Stimulated activated naive CD4-positive, alpha-beta T cell treated with Interleukin-2 at 50 U/mL for 16 hours (primary cell): ENCODE data around the gene EDN3.

Source experiments
- DNase-seq: peaks from one replicate; lab custom pipeline; 2025; lab: John Stamatoyannopoulos, UW

Gene EDN3

DNA sequence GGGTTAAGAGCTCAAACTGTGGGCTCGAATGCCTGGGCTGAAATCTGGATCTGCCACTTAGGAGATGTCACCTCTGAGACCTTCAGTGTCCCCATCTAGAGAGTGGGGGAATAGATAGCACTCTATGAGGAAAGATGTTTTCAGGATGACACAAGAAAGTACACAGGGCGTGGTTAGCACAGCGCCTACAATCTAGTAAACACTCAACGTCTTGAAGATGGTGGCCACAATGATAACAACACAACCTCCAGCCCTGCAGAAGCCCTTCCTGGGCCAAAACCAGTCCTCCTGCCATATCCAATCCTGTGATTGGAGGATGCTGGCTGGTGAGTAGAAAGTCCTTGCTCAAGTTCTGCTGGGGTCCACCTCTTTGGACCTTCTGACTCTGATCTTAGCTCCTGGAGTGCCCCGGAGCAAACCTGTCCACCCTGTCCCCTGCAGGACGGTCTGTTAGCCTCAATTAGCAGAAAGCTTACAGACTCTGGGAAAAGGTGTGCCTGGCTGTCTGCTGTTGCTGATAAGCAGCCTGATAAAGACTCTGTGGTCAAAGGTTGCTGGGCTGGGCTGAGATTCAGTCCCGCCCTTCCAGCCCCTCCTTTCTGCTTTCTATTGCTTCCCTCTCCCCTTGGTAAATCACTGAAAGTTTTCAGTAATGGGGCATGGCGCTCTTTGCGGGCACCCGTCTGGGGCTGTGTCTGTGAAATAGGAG lies 8.2 kb downstream of the EDN3 start:
- DNase-seq = no peak

DNA sequence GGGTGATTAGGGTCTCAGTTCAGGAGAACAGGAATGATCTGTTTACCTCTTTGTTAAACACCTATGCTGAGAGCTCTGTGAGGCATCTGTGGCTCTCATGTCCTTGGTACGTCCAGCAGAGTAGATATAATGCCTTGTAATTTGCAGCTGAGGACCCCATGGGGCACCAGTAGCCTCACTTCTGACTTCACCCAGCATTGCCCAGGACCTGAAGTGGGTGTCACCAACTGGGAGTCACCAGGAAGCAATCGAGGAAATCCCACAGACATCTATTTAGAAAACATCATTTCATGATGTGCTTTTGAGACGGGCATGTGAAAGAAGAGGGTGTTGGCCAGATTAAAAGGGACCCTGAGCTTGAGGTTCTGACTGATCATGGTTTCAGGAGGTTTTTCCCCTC lies 8.8 kb downstream of the EDN3 start:
- DNase-seq = no peak

DNA sequence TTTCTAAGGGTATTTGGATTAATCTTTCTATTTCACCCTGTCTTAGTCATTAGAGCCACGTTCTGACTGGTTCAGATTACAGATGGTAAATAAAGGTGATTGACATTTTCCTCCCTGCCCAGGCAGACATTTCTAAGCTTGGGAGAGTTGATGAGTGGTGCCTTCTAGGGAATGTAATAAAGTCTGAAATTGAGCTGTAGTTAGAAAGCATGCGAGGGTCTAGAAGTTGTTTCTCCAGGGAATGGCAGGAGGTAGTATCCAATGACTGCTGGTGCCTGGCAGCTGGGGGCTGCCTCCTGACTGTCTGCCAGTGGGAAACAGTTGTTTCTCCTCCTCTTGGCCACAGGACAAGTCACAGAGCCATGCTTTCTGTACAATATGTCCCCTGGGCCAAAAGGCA lies 14.6 kb downstream of the EDN3 start:
- no peak for DNase-seq

DNA sequence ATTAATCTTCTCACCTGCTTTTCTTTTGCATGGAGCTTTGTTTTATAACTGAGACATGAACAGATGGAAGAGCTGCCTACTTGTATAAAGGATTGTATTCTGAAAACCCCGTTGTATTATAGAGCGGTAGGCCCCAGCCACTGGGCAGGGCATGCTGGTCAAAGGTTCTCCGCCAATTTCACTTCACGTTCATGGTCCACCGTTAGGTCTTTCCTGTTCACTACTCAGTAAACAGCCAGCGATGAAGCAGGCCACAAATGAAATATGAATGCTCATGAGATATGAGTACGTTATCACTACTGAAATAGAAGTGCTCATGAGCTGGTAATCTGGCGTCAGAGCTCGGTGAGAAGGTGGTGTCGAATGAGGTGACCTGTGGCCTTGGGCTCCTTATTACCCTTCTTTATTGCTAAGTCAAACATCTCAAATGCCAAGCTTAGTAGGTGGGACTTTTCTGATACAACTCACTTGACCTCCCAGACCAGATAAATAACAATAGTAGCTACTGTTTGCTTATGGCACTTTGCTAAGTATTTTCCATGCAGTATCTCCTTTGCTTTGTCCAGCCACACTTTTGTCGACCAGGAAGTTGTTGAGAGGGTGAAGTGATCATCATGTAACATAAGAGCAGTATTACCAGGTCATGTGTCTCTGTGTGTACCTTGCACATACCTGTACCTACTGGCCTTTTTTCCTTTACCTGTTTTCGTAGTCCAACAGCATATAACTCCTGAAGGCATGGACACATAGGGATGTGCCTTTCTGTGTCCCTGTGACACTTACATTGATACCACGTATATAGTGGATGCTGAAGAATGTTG lies 16.7 kb downstream of the EDN3 start:
- DNase-seq = no peak

GRCh38 chr20:59318201-59318790 lies 17.9 kb downstream of the EDN3 start:
- no peak for DNase-seq

GRCh38 chr20:59318803-59319202 lies 18.4 kb downstream of the EDN3 start:
- DNase-seq = no peak

DNA sequence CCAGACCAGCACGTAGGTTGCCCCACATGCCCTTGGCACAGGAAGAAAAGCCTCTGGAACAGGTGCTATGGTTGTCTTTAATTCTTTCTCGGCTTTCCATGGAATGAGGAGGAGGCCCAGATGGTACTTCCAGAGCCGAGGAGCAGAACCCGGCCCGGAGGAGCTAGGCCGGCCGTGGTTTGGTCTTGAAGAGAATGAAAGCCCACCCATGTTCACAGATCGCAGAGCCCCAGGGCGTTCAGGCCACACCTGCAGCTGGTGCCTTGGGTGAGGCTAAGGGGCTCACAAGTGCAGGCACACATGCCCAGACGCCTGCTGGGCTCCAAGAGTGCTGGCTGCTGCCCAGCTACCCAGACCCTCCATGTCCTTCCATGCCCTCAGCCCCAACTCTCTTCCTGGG lies 20.0 kb downstream of the EDN3 start:
- no peak for DNase-seq

- DNase-seq = no peak
Measured at GRCh38 chr20:59320854-59321647, 20.6 kb downstream of the EDN3 start.

DNA sequence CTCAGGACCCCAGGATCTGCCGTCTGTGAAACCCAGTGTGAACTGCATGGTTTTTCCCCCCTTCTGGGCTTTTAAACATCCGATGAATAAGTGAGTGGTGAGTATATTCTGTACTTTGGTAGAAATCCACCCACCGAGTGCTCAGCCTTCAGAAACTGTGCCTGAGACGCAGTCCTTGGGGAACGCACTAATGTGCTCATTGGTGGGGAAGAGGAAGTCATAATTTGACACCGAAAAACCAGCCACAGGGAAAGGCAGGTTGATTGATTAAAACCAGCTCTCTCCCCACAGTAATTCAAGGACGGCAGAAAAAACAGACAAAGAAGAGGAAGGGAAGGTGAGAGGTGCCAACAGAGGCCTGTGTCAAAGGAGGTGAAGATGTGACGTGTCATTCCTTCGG lies 21.7 kb downstream of the EDN3 start:
- no peak for DNase-seq

DNA sequence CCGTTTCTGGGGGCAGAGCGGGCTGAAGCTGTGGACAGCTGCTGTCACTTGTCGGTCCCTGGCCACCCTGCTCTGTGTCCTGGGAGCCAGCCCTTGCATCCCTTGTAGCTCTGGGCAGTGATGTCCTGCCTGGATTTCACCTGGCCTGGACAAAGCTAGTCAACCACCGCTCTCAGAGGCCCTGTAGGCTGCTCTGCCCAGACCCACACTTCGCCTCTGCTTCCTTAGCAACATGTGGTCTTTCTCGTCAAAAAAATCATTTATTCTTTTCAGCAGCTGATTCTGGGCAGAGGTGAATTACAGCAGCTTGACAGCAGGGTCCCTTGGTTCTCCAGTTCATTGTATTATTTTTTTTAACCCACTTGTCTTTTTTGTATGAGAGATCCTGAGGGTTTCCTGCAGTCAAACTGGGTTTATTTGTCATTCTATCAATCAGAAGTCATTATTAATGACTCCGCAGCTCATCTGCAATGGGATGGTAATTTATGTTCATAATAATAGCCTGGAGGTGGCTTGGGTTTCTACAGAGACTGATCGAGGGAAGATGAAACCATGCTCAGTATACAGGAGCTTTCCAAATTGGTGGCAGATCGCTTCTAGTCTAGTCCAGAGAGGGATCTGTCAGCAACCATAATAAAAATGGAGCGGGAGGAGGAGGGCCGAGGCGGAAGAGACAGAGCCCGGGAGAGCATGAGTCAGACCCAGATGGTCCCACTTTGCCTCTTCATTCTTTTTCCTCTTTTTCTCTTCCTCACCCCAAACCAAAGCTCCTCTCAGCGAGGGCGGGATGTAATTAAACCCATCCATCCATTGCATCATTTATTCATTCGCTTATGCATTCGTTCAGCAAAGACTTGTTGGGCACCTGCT lies 22.4 kb downstream of the EDN3 start:
- DNase-seq = no peak

DNA sequence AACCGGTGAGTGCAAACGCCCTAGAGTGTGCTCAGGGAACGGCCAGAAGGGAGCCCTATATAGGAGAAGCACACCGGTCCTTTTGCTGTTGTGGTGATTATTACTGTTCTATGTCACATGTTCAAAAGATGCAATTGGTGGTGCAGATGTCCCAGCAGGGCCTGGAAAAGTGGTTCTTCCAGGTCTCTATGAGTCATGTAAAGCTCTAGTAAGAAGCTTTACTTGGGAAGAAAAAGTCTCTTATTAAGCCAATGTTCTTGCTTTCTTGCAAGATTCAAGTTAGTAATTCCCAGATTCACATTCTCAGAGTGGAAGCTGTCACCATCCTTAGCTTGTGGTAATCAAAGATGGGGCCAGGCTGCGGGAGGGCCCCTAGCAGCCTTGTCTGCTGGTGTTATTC lies 23.3 kb downstream of the EDN3 start:
- no peak for DNase-seq

GRCh38 chr20:59324521-59325141 lies 24.2 kb downstream of the EDN3 start:
- no peak for DNase-seq

DNA sequence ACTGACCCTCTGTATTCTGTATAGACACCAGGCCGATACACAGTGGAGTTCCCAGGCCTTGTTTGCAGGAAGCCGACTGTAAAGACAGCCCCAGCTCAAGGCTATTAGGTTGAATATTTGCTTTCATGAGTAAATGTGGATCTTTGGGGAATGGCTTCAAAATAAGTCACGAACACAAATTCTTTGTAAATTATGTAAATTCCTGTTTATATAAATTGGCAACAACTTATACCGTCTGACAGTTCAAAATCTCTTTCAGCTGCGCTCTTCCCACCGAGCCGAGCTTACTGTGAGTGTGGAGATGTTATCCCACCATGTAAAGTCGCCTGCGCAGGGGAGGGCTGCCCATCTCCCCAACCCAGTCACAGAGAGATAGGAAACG lies 24.7 kb downstream of the EDN3 start:
- DNase-seq = no peak

DNA sequence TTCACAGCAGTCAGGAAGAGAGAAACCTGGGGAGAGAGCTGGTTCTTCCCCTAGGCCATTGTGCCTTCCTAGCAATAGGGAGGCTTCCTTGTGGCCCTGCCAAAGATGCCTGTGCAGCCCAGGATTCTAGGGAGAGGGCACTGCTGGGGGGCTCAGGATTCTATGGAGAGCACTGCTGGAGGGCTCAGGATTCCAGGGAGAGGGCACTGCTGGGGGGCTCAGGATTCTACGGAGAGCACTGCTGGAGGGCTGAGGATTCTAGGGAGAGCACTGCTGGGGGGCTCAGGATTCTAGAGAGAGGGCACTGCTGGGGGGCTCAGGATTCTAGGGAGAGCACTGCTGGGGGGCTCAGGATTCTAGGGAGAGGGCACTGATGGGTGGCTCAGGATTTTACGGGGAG lies 25.8 kb downstream of the EDN3 start:
- DNase-seq = no peak

DNA sequence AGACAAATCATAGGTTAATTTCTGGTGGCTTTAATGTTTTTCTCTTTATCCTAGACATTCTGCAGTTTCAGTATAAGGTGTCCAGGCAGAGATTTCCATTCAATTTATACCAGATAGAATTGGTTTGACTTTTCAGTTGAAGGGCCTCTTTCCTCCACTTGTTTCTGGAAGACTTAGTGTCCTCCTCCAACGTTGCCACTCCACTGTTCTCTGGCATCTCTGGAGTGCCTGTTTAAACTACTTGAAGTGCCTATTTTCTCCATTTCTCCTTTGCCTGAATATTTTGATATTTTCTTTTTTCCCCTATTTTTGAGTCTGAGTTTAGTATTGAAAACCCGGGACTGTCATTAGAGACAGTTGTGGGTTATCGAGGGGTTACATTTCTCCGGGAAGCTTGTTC lies 27.7 kb downstream of the EDN3 start:
- DNase-seq = no peak

- no peak for DNase-seq
Measured at GRCh38 chr20:59331721-59332329, 31.4 kb downstream of the EDN3 start.

- DNase-seq = no peak
Measured at GRCh38 chr20:59333260-59333845, 32.9 kb downstream of the EDN3 start.

DNA sequence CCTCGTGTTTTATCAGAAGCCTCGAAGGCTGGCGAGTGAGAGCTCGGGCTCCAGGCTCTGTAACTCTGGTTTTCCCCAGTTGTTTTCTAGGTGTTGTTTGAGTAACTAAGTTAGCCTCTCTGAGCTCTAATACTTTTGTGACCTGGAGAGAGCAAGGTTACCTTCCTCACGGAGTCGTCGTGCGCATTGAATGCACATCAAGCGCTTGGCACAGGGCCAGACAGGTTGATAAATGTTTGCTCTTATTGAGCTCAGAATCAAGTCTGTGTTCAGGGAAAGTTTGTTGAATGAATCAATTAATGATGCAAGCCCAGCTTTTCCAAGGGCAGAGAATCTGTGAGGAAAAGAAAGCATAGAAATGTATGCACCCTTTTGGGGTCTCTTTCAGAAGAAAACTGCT lies 33.5 kb downstream of the EDN3 start:
- DNase-seq = no peak

- no peak for DNase-seq
Measured at GRCh38 chr20:59334651-59335300, 34.4 kb downstream of the EDN3 start.

- DNase-seq = no peak
Measured at GRCh38 chr20:59335377-59335776, 35.0 kb downstream of the EDN3 start.
